Adipose tissue (tissue), 3 donors: ENCODE measurements around the gene ARMC6. TPM values are rescaled to one million over a fixed set of nuclear protein-coding genes. Genes with fewer than 3 reads are reported as not detected.
"Not testable (repeated sequence)": the region's sequence is repeated elsewhere in the genome, so short reads cannot be mapped to it uniquely, and the experiment has no call there.

Experiments
- H3K27ac ChIP-seq: one replicate; pipeline ENCODE4 v1.5.1; 2013; ENCODE audit warnings: low read depth, low read length
- WGBS, 3 donors: extraction: QIAGEN DNeasy Blood & Tissue Kit; methylation state at CpG; one replicate each; pipeline ENCODE4 v1.1.7; 2013; 5-methylcytosine and 5-hydroxymethylcytosine counted together
- polyA plus RNA-seq, 3 donors: library from polyadenylated mRNA; stranded (reverse); fragments of 200-250 nt; gene quantifications; one replicate each; pipeline ENCODE4 v1.2.3, GENCODE V29; 2013
- donor health status: healthy with polysubstance abuse.
- donor health status: Bipolar disorder and iron deficiency.
- donor health status: healthy.

ARMC6 gene
- polyA plus RNA-seq, 3 donors = 8.7 to 19.9 (median 15.6) TPM

- 88 to 94% (median 94%) methylated on average over 24 of the region's 24 CpGs for WGBS, 3 donors
- no peak overlapping the region for H3K27ac ChIP-seq
Measured at GRCh38 chr19:19096641-19097627, 63.5 kb downstream of the ARMC6 start.

GRCh38 chr19:19098084-19098702, 64.8 kb downstream of the ARMC6 start:
- H3K27ac ChIP-seq = no peak overlapping the region
- 86 to 91% (median 90%) methylated on average over 9 of the region's 9 CpGs for WGBS, 3 donors

GRCh38 chr19:19098703-19099632, 65.6 kb downstream of the ARMC6 start:
- H3K27ac ChIP-seq = no peak overlapping the region
- WGBS, 3 donors = 82 to 87% (median 85%) methylated on average over 18 of the region's 18 CpGs

- 92 to 93% (median 93%) methylated on average over 8 of the region's 8 CpGs for WGBS, 3 donors
Measured at GRCh38 chr19:19101540-19101939, 68.1 kb downstream of the ARMC6 start.

GRCh38 chr19:19102566-19102965, 69.2 kb downstream of the ARMC6 start:
- 95 to 98% (median 96%) methylated on average over 10 of the region's 10 CpGs for WGBS, 3 donors
- H3K27ac ChIP-seq = not testable (repeated sequence)

More at GRCh38 chr19:19101540-19101939, 68.1 kb downstream of the ARMC6 start:
- no peak overlapping the region for H3K27ac ChIP-seq

GRCh38 chr19:19103167-19103566, 69.8 kb downstream of the ARMC6 start:
- WGBS, 3 donors = 96 to 98% (median 97%) methylated on average over 11 of the region's 11 CpGs
- H3K27ac ChIP-seq = no peak overlapping the region

GRCh38 chr19:19105365-19106055, 72.1 kb downstream of the ARMC6 start:
- no peak overlapping the region for H3K27ac ChIP-seq
- WGBS, 3 donors = 41 to 50% (median 47%) methylated on average over 29 to 36 of the region's 36 CpGs

- 50 to 68% (median 62%) methylated on average over 20 to 25 of the region's 25 CpGs for WGBS, 3 donors
- no peak overlapping the region for H3K27ac ChIP-seq
Measured at GRCh38 chr19:19106056-19106551, 72.7 kb downstream of the ARMC6 start.

- not testable (repeated sequence) for H3K27ac ChIP-seq
Measured at GRCh38 chr19:19106938-19107337, 73.5 kb downstream of the ARMC6 start.

GRCh38 chr19:19107654-19108053, 74.3 kb downstream of the ARMC6 start:
- 86 to 91% (median 91%) methylated on average over 11 of the region's 11 CpGs for WGBS, 3 donors
- H3K27ac ChIP-seq = no peak overlapping the region

More at GRCh38 chr19:19106938-19107337, 73.5 kb downstream of the ARMC6 start:
- 95 to 99% (median 98%) methylated on average over 7 of the region's 7 CpGs for WGBS, 3 donors

Other genes with a start within 250 kb of the ARMC6 start
- 1 to 10 TPM in 1 of 3 donors, under 1 TPM in 2; 0.24 to 3.4 (median 0.52) TPM for gene COMP, start 242.3 kb upstream of the ARMC6 start, polyA plus RNA-seq
- gene UPF1, start 201.6 kb upstream of the ARMC6 start, polyA plus RNA-seq = 10 to 100 TPM; 28.5 to 45.5 (median 35.2) TPM
- 1 to 10 TPM in 1 of 3 donors, under 1 TPM in 2; 0.24 to 1.0 (median 0.31) TPM for gene CERS1, start 137.4 kb upstream of the ARMC6 start, polyA plus RNA-seq
- 100 to 1,000 TPM; 139 to 193 (median 188) TPM for gene COPE, start 114.2 kb upstream of the ARMC6 start, polyA plus RNA-seq
- 10 to 100 TPM; 45.9 to 59.4 (median 55.4) TPM for gene DDX49, start 113.9 kb upstream of the ARMC6 start, polyA plus RNA-seq
- 10 to 100 TPM in 2 of 3 donors, 1 to 10 TPM in 1; 5.7 to 44.3 (median 16.3) TPM for gene HOMER3, start 92.4 kb upstream of the ARMC6 start, polyA plus RNA-seq
- 10 to 100 TPM; 14.3 to 35.2 (median 31.7) TPM for gene SUGP2, start 86 bp upstream of the ARMC6 start, polyA plus RNA-seq
- 10 to 100 TPM; 10.8 to 11.4 (median 11.0) TPM for gene SLC25A42, start 30.4 kb downstream of the ARMC6 start, polyA plus RNA-seq
- gene TMEM161A, start 104.9 kb downstream of the ARMC6 start, polyA plus RNA-seq = 10 to 100 TPM in 2 of 3 donors, 1 to 10 TPM in 1; 8.7 to 21.8 (median 19.0) TPM
- under 1 TPM; 0.22 to 1.00 (median 0.23) TPM for gene MEF2B, start 136.7 kb downstream of the ARMC6 start, polyA plus RNA-seq
- gene BORCS8, start 158.5 kb downstream of the ARMC6 start, polyA plus RNA-seq = 10 to 100 TPM; 12.4 to 37.7 (median 35.4) TPM
- gene RFXANK, start 158.7 kb downstream of the ARMC6 start, polyA plus RNA-seq = 10 to 100 TPM; 41.8 to 93.6 (median 70.7) TPM
- gene NR2C2AP, start 169.8 kb downstream of the ARMC6 start, polyA plus RNA-seq = 10 to 100 TPM in 2 of 3 donors, 1 to 10 TPM in 1; 9.3 to 16.0 (median 15.5) TPM
- under 1 TPM in 2 of 3 donors, not detected in 1; 0.01 to 0.06 TPM for gene NCAN, start 178.4 kb downstream of the ARMC6 start, polyA plus RNA-seq
- gene TM6SF2, start 239.7 kb downstream of the ARMC6 start, polyA plus RNA-seq = under 1 TPM in 2 of 3 donors, not detected in 1; 0.14 to 0.46 TPM